ENCODE measurements around the gene UROC1. TPM values are rescaled to one million over a fixed set of nuclear protein-coding genes. Genes with fewer than 3 reads are reported as not detected.

UROC1 gene
- total RNA-seq, 1 donor from 2014 or later = not detected

DNA sequence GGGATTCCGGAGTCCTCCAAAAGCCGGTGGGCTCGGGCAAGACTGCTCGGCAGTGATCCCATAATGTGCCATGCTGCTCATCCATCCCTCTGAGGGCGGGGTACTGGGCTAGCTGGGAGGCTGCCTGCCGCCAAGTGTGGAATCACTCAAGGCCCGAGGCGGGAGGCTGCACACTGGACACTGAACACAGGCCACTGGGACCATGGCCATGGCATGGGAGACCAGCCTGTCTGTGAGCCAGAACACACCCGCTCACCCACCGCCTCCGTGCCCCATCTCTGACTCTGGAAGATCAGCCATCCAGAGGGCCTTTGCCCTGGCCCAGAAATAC is 39.8 kb upstream of the UROC1 start:
- no peak overlapping the region for H3K27ac Mint-ChIP-seq (ENCODE audit: unreplicated experiment)
- peaks cover 3% of the 10 kb centered on the region for H3K9me3 Mint-ChIP-seq (ENCODE audit: unreplicated experiment)
- H3K27me3 Mint-ChIP-seq (ENCODE audit: unreplicated experiment) = peaks cover 4% of the 10 kb centered on the region
- H3K4me3 Mint-ChIP-seq (ENCODE audit: unreplicated experiment) = no peak overlapping the region
- no peak for TF ChIP-seq CTCF (IDR thresholded peaks at IDR 0.05; ENCODE audit: partially characterized antibody, unreplicated experiment)
- H3K4me1 Mint-ChIP-seq (ENCODE audit: low read depth, unreplicated experiment) = no peaks in the 10 kb centered on the region
- H3K36me3 Mint-ChIP-seq (ENCODE audit: unreplicated experiment) = no peaks in the 10 kb centered on the region
- peak; percentile 8 for DNase-seq

- peak; percentile 5 for DNase-seq
- H3K36me3 Mint-ChIP-seq (ENCODE audit: unreplicated experiment) = no peaks in the 10 kb centered on the region
- H3K4me1 Mint-ChIP-seq (ENCODE audit: low read depth, unreplicated experiment) = no peaks in the 10 kb centered on the region
- H3K27me3 Mint-ChIP-seq (ENCODE audit: unreplicated experiment) = peaks cover 4% of the 10 kb centered on the region
- H3K27ac Mint-ChIP-seq (ENCODE audit: unreplicated experiment) = no peak overlapping the region
- TF ChIP-seq CTCF (IDR thresholded peaks at IDR 0.05; ENCODE audit: partially characterized antibody, unreplicated experiment) = no peak
- no peak overlapping the region for H3K4me3 Mint-ChIP-seq (ENCODE audit: unreplicated experiment)
- peaks cover 3% of the 10 kb centered on the region for H3K9me3 Mint-ChIP-seq (ENCODE audit: unreplicated experiment)
Measured at GRCh38 chr3:126556637-126557414, 39.3 kb upstream of the UROC1 start.

GRCh38 chr3:126555795-126556636 is 38.4 kb upstream of the UROC1 start:
- Mint-ChIP-seq H3K27me3 (ENCODE audit: unreplicated experiment) (peaks cover 4% of the 10 kb centered on the region), H3K36me3 (ENCODE audit: unreplicated experiment) (no peaks in the 10 kb centered on the region), H3K9me3 (ENCODE audit: unreplicated experiment) (peaks cover 2% of the 10 kb centered on the region), H3K27ac (ENCODE audit: unreplicated experiment) (no peak overlapping the region), H3K4me1 (ENCODE audit: low read depth, unreplicated experiment) (peaks cover under 1% of the 10 kb centered on the region), H3K4me3 (ENCODE audit: unreplicated experiment) (no peak overlapping the region)
- no peak for TF ChIP-seq CTCF (IDR thresholded peaks at IDR 0.05; ENCODE audit: partially characterized antibody, unreplicated experiment)
- peak; percentile 13 for DNase-seq

DNA sequence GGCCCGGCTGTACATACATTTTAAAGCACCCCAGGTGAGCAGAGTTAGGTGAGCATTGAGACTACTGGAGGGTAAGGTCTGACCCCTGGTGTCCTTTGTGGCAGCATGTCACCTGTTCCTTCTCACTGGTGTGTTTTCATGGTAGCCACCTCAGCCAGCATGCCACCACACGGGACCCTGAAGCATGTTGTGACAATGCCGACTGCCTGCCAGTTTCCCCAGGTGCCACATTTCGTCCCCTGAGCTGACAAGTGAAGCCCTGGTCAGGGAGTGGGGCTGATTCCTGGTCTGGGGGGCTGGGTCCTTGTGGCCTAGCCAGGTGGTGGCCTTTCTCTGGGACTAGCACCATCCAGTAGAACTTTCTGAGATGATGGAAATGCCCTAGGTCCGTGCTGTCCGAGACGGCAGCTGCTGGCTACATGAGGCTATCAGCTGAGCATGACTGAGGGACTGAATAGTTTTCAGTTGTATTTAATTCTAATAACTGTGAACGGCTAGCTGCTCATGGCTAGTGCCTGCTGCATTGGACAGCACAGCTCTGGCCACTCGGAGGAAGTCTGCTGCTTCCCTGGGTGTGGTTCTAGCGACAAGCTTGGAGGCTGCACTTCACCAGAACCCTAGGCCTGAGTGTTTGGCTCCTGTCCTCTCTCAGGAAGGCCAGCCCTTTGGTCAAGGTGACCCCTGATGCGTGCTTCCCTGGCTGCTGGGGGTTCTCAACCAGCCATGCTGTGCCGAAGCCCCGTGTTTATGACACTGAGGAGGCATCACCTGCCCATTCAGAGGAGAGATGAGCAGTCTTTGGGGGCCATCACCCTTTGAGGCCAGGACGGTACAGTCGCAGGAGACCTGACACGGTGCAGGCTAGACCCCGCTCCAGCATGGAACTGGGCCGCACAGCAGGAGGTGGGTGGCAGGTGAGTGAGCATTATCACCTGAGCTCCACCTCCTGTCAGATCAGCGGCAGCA is 37.3 kb upstream of the UROC1 start:
- DNase-seq = peak; percentile 4
- Mint-ChIP-seq H3K4me3 (ENCODE audit: unreplicated experiment) (no peak overlapping the region), H3K4me1 (ENCODE audit: low read depth, unreplicated experiment) (peaks cover 1% of the 10 kb centered on the region), H3K27me3 (ENCODE audit: unreplicated experiment) (peaks cover 4% of the 10 kb centered on the region), H3K27ac (ENCODE audit: unreplicated experiment) (no peak overlapping the region), H3K36me3 (ENCODE audit: unreplicated experiment) (no peaks in the 10 kb centered on the region), H3K9me3 (ENCODE audit: unreplicated experiment) (peaks cover 4% of the 10 kb centered on the region)
- TF ChIP-seq CTCF (IDR thresholded peaks at IDR 0.05; ENCODE audit: partially characterized antibody, unreplicated experiment) = no peak
